ENCODE data around the gene ERFE.

ERFE gene

DNA sequence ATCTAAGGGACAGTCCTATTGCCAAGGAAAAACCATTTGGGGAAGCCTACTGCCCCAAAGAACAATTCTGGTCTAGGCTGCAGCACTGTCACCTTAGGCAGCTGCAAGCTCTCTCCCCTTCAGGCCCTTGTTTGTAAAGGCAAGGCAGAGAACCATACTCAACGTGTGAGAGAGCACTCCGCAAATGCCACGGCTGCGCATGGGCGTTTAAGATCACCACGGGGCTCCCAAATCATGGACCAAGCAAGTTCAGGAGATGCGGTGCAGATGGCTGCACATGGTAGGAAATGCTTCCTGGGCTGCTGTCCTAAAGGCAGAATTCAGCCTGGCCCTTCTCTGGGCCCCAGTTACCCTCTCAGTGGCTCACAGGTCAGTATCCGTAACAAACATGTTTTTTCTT lies 15.5 kb downstream of the ERFE start:
- Histone ChIP-seq H3K36me3 (ENCODE audit: insufficient read depth, low read length) (peaks cover 92% of the 10 kb centered on the region), H3K9me2 (ENCODE audit: low read depth, low read length) (no peaks in the 10 kb centered on the region), H3K4me2 (ENCODE audit: low read length) (no peak overlapping the region), H4K20me1 (ENCODE audit: insufficient read depth, low read length) (no peaks in the 10 kb centered on the region), H2AFZ (ENCODE audit: low read length) (no peak overlapping the region), H3K27ac (ENCODE audit: low read depth, low read length, poor library complexity, severe bottlenecking) (no peak overlapping the region), H3K79me2 (ENCODE audit: insufficient read depth, low read length) (no peaks in the 10 kb centered on the region), H3K27me3 (ENCODE audit: insufficient read depth, low read length) (no peaks in the 10 kb centered on the region), H3F3A (ENCODE audit: insufficient read depth, low read length) (no peaks in the 10 kb centered on the region), H3K9me3 (ENCODE audit: low read length) (no peaks in the 10 kb centered on the region), H3K4me3 (ENCODE audit: low read depth, low read length, poor library complexity, severe bottlenecking) (no peak overlapping the region), H3K9ac (ENCODE audit: low read length) (no peak overlapping the region), H3K4me1 (ENCODE audit: insufficient read depth, low read length, severe bottlenecking) (no peaks in the 10 kb centered on the region)
- TF ChIP-seq EZH2 (IDR thresholded peaks at IDR 0.05; ENCODE audit: borderline replicate concordance, low read length): no peak
- TF ChIP-seq, protein P1, sequence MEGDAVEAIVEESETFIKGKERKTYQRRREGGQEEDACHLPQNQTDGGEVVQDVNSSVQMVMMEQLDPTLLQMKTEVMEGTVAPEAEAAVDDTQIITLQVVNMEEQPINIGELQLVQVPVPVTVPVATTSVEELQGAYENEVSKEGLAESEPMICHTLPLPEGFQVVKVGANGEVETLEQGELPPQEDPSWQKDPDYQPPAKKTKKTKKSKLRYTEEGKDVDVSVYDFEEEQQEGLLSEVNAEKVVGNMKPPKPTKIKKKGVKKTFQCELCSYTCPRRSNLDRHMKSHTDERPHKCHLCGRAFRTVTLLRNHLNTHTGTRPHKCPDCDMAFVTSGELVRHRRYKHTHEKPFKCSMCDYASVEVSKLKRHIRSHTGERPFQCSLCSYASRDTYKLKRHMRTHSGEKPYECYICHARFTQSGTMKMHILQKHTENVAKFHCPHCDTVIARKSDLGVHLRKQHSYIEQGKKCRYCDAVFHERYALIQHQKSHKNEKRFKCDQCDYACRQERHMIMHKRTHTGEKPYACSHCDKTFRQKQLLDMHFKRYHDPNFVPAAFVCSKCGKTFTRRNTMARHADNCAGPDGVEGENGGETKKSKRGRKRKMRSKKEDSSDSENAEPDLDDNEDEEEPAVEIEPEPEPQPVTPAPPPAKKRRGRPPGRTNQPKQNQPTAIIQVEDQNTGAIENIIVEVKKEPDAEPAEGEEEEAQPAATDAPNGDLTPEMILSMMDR (IDR thresholded peaks at IDR 0.05; ENCODE audit: low read length): no peak

GRCh38 chr2:238174701-238175100 lies 15.9 kb downstream of the ERFE start:
- no peak overlapping the region for H3K4me3 ChIP-seq (ENCODE audit: low read depth, low read length, poor library complexity, severe bottlenecking)
- no peak overlapping the region for H2AFZ ChIP-seq (ENCODE audit: low read length)
- H3K4me2 ChIP-seq (ENCODE audit: low read length): no peak overlapping the region
- no peak overlapping the region for H3K9ac ChIP-seq (ENCODE audit: low read length)
- H3K27ac ChIP-seq (ENCODE audit: low read depth, low read length, poor library complexity, severe bottlenecking): no peak overlapping the region
- H3K36me3 ChIP-seq (ENCODE audit: insufficient read depth, low read length): peaks cover 92% of the 10 kb centered on the region
- no peaks in the 10 kb centered on the region for H3K4me1 ChIP-seq (ENCODE audit: insufficient read depth, low read length, severe bottlenecking)
- TF ChIP-seq, protein P1 (IDR thresholded peaks at IDR 0.05; ENCODE audit: low read length): no peak
- no peaks in the 10 kb centered on the region for H3K9me2 ChIP-seq (ENCODE audit: low read depth, low read length)
- no peaks in the 10 kb centered on the region for H3F3A ChIP-seq (ENCODE audit: insufficient read depth, low read length)
- H3K79me2 ChIP-seq (ENCODE audit: insufficient read depth, low read length): no peaks in the 10 kb centered on the region
- no peaks in the 10 kb centered on the region for H3K9me3 ChIP-seq (ENCODE audit: low read length)
- H3K27me3 ChIP-seq (ENCODE audit: insufficient read depth, low read length): no peaks in the 10 kb centered on the region
- no peaks in the 10 kb centered on the region for H4K20me1 ChIP-seq (ENCODE audit: insufficient read depth, low read length)

GRCh38 chr2:238176613-238177012 lies 17.8 kb downstream of the ERFE start:
- peaks cover 95% of the 10 kb centered on the region for H3K36me3 ChIP-seq (ENCODE audit: insufficient read depth, low read length)
- no peaks in the 10 kb centered on the region for H3K9me3 ChIP-seq (ENCODE audit: low read length)
- no peak overlapping the region for H3K27ac ChIP-seq (ENCODE audit: low read depth, low read length, poor library complexity, severe bottlenecking)
- H3K4me2 ChIP-seq (ENCODE audit: low read length): no peak overlapping the region
- H3K27me3 ChIP-seq (ENCODE audit: insufficient read depth, low read length): no peaks in the 10 kb centered on the region
- no peaks in the 10 kb centered on the region for H4K20me1 ChIP-seq (ENCODE audit: insufficient read depth, low read length)
- H3F3A ChIP-seq (ENCODE audit: insufficient read depth, low read length): no peaks in the 10 kb centered on the region
- H3K4me3 ChIP-seq (ENCODE audit: low read depth, low read length, poor library complexity, severe bottlenecking): no peak overlapping the region
- TF ChIP-seq, protein P1 (IDR thresholded peaks at IDR 0.05; ENCODE audit: low read length): no peak
- no peak for TF ChIP-seq EZH2 (IDR thresholded peaks at IDR 0.05; ENCODE audit: borderline replicate concordance, low read length)
- no peak overlapping the region for H2AFZ ChIP-seq (ENCODE audit: low read length)
- no peaks in the 10 kb centered on the region for H3K9me2 ChIP-seq (ENCODE audit: low read depth, low read length)
- no peaks in the 10 kb centered on the region for H3K4me1 ChIP-seq (ENCODE audit: insufficient read depth, low read length, severe bottlenecking)
- H3K79me2 ChIP-seq (ENCODE audit: insufficient read depth, low read length): no peaks in the 10 kb centered on the region
- no peak overlapping the region for H3K9ac ChIP-seq (ENCODE audit: low read length)
